CD4-positive, CD25-positive, alpha-beta regulatory T cell (primary cell): ENCODE data around the gene ARL14. TPM values are rescaled to one million over a fixed set of nuclear protein-coding genes. Genes with fewer than 3 reads are reported as not detected.

Experiments used
- ATAC-seq, 2 donors: fragments of 150-1000 bp; cut with Tn5 transposase; one replicate each; pipeline ENCODE4 v1.10.0; 2021; ENCODE audit warnings: low read depth in 2 of 2, moderate number of reproducible peaks in 2 of 2, moderate library complexity in 1 of 2
- DNase-seq, 3 donors: peaks; one replicate each; pipeline versions ENCODE4 v3.0.0 to v3.0.0-alpha.2; 2012 to 2022; ENCODE audit warnings: mixed read lengths in 1 of 3
- H3K27ac ChIP-seq: one replicate; pipeline ENCODE4 v1.7.0; 2013; ENCODE audit warnings: mild to moderate bottlenecking, low read length; ENCODE audit not compliant: insufficient read depth, poor library complexity, severe bottlenecking
- H3K27me3 ChIP-seq: one replicate; pipeline ENCODE4 v1.7.0; 2013; ENCODE audit warnings: low read length; ENCODE audit not compliant: control insufficient read depth, insufficient read depth
- H3K36me3 ChIP-seq: one replicate; pipeline ENCODE4 v1.7.0; 2013; ENCODE audit warnings: mild to moderate bottlenecking, low read length, moderate library complexity; ENCODE audit not compliant: control insufficient read depth, insufficient read depth
- H3K4me1 ChIP-seq: 2 replicates; pipeline ENCODE4 v1.7.0; 2013; ENCODE audit warnings: mild to moderate bottlenecking, low read length; ENCODE audit not compliant: insufficient read depth, control insufficient read depth, poor library complexity, severe bottlenecking
- H3K4me3 ChIP-seq: one replicate; pipeline ENCODE4 v1.7.0; 2013; ENCODE audit warnings: low read depth, mild to moderate bottlenecking, low read length, moderate library complexity
- H3K9me3 ChIP-seq, 2 experiments: 1 replicate in 1 of 2; 2 replicates in 1 of 2; pipeline ENCODE4 v1.7.0; 2013; ENCODE audit warnings: low read length in 2 of 2, mild to moderate bottlenecking in 1 of 2, moderate library complexity in 1 of 2; ENCODE audit not compliant: control insufficient read depth in 2 of 2
- H3K27ac Mint-ChIP-seq, 3 donors: one replicate each; pipeline ENCODE4 v1.8.0; 2020 to 2022; ENCODE audit warnings: mild to moderate bottlenecking in 3 of 3, mixed read lengths in 3 of 3, moderate library complexity in 2 of 3
- H3K27me3 Mint-ChIP-seq: one replicate; pipeline ENCODE4 v1.8.0; 2022; ENCODE audit warnings: mild to moderate bottlenecking, mixed read lengths
- H3K36me3 Mint-ChIP-seq: one replicate; pipeline ENCODE4 v1.8.0; 2020; ENCODE audit warnings: mixed read lengths
- H3K4me1 Mint-ChIP-seq, 4 donors: one replicate each; pipeline ENCODE4 v1.8.0; 2020 to 2022; ENCODE audit warnings: mixed read lengths in 4 of 4, mild to moderate bottlenecking in 1 of 4
- H3K4me3 Mint-ChIP-seq, 4 donors: one replicate each; pipeline ENCODE4 v1.8.0; 2020 to 2022; ENCODE audit warnings: mild to moderate bottlenecking in 4 of 4, mixed read lengths in 4 of 4, moderate library complexity in 3 of 4
- H3K9me3 Mint-ChIP-seq, 7 donors: one replicate each; pipeline ENCODE4 v1.8.0; 2020 to 2022; ENCODE audit warnings: mixed read lengths in 7 of 7, mild to moderate bottlenecking in 3 of 7, moderate library complexity in 2 of 7
- polyA plus RNA-seq, 4 donors: library from polyadenylated mRNA; unstranded; fragments of 300-500 nt; fragmentation: Illumina TruSeq; gene quantifications; one replicate each; pipeline ENCODE4 v1.2.3, GENCODE V29; 2021
- total RNA-seq: library from RNA; stranded (reverse); gene quantifications from one replicate; pipeline ENCODE4 v1.2.3, GENCODE V29; 2022

Gene ARL14
- total and polyA plus RNA-seq, 5 donors from 2014 or later: not detected

- Histone ChIP-seq H3K27ac (no peak overlapping the region), H3K27me3 (no peaks in the 10 kb centered on the region), H3K4me1 (no peaks in the 10 kb centered on the region), H3K4me3 (no peak overlapping the region), H3K9me3 (no peaks in the 10 kb centered on the region), H3K36me3 (no peaks in the 10 kb centered on the region)
- Mint-ChIP-seq H3K9me3 (no peaks in the 10 kb centered on the region), H3K4me1 (peaks cover 0 to 8% (median under 1%) of the 10 kb centered on the region in 4 donors), H3K36me3 (no peaks in the 10 kb centered on the region), H3K27ac (no peak overlapping the region), H3K27me3 (peaks cover 10% of the 10 kb centered on the region), H3K4me3 (no peak overlapping the region)
- DNase-seq: no peak
- ATAC-seq: no peak
Observed at GRCh38 chr3:160695003-160695402, 18.0 kb downstream of the ARL14 start.

GRCh38 chr3:160695915-160696327 lies 19.0 kb downstream of the ARL14 start:
- peaks cover 0 to 8% (median under 1%) of the 10 kb centered on the region in 4 donors for H3K4me1 Mint-ChIP-seq
- H3K27me3 ChIP-seq: no peaks in the 10 kb centered on the region
- H3K9me3 ChIP-seq: no peaks in the 10 kb centered on the region
- H3K4me1 ChIP-seq: no peaks in the 10 kb centered on the region
- H3K27ac ChIP-seq: no peak overlapping the region
- no peak overlapping the region for H3K4me3 ChIP-seq
- no peaks in the 10 kb centered on the region for H3K9me3 Mint-ChIP-seq
- no peaks in the 10 kb centered on the region for H3K36me3 Mint-ChIP-seq
- ATAC-seq (no peak), DNase-seq (no peak)
- no peak overlapping the region for H3K4me3 Mint-ChIP-seq
- no peak overlapping the region for H3K27ac Mint-ChIP-seq
- peaks cover 18% of the 10 kb centered on the region for H3K27me3 Mint-ChIP-seq
- no peaks in the 10 kb centered on the region for H3K36me3 ChIP-seq

GRCh38 chr3:160697637-160698380 lies 20.8 kb downstream of the ARL14 start:
- Histone ChIP-seq H3K36me3 (no peaks in the 10 kb centered on the region), H3K4me3 (no peak overlapping the region), H3K27ac (no peak overlapping the region), H3K27me3 (no peaks in the 10 kb centered on the region), H3K9me3 (no peaks in the 10 kb centered on the region), H3K4me1 (no peaks in the 10 kb centered on the region)
- H3K27me3 Mint-ChIP-seq: peaks cover 18% of the 10 kb centered on the region
- H3K36me3 Mint-ChIP-seq: no peaks in the 10 kb centered on the region
- no peak overlapping the region for H3K4me3 Mint-ChIP-seq
- H3K4me1 Mint-ChIP-seq: peaks cover 0 to 2% (median 0%) of the 10 kb centered on the region in 4 donors
- no peak for DNase-seq
- H3K27ac Mint-ChIP-seq: no peak overlapping the region
- no peak for ATAC-seq
- H3K9me3 Mint-ChIP-seq: no peaks in the 10 kb centered on the region

- no peaks in the 10 kb centered on the region for H3K27me3 ChIP-seq
- H3K4me1 ChIP-seq: no peaks in the 10 kb centered on the region
- H3K9me3 Mint-ChIP-seq: no peaks in the 10 kb centered on the region
- no peaks in the 10 kb centered on the region for H3K36me3 ChIP-seq
- H3K9me3 ChIP-seq: no peaks in the 10 kb centered on the region
- H3K4me3 ChIP-seq: no peak overlapping the region
- no peak overlapping the region for H3K27ac Mint-ChIP-seq
- H3K27me3 Mint-ChIP-seq: peaks cover 14% of the 10 kb centered on the region
- H3K4me1 Mint-ChIP-seq: no peaks in the 10 kb centered on the region
- DNase-seq (no peak), ATAC-seq (no peak)
- no peak overlapping the region for H3K27ac ChIP-seq
- no peak overlapping the region for H3K4me3 Mint-ChIP-seq
- no peaks in the 10 kb centered on the region for H3K36me3 Mint-ChIP-seq
Observed at GRCh38 chr3:160698599-160699195, 21.7 kb downstream of the ARL14 start.

GRCh38 chr3:160701490-160701889 lies 24.5 kb downstream of the ARL14 start:
- Histone ChIP-seq H3K9me3 (no peaks in the 10 kb centered on the region), H3K27me3 (peaks cover 4% of the 10 kb centered on the region), H3K36me3 (no peaks in the 10 kb centered on the region), H3K27ac (no peak overlapping the region), H3K4me3 (no peak overlapping the region), H3K4me1 (no peaks in the 10 kb centered on the region)
- Mint-ChIP-seq H3K4me3 (no peak overlapping the region), H3K36me3 (no peaks in the 10 kb centered on the region), H3K27me3 (peaks cover 16% of the 10 kb centered on the region), H3K27ac (no peak overlapping the region), H3K9me3 (no peaks in the 10 kb centered on the region), H3K4me1 (no peaks in the 10 kb centered on the region)
- no peak for ATAC-seq
- no peak for DNase-seq

- peaks cover 4% of the 10 kb centered on the region for H3K27me3 ChIP-seq
- Mint-ChIP-seq H3K27me3 (peaks cover 18% of the 10 kb centered on the region), H3K4me3 (no peak overlapping the region), H3K9me3 (no peaks in the 10 kb centered on the region), H3K4me1 (no peaks in the 10 kb centered on the region), H3K27ac (no peak overlapping the region), H3K36me3 (no peaks in the 10 kb centered on the region)
- no peaks in the 10 kb centered on the region for H3K36me3 ChIP-seq
- H3K4me1 ChIP-seq: no peaks in the 10 kb centered on the region
- no peak for ATAC-seq
- no peak overlapping the region for H3K27ac ChIP-seq
- H3K9me3 ChIP-seq: no peaks in the 10 kb centered on the region
- no peak for DNase-seq
- H3K4me3 ChIP-seq: no peak overlapping the region
Observed at GRCh38 chr3:160702290-160702689, 25.3 kb downstream of the ARL14 start.

GRCh38 chr3:160703974-160704373 lies 27.0 kb downstream of the ARL14 start:
- Mint-ChIP-seq H3K27me3 (peaks cover 27% of the 10 kb centered on the region), H3K9me3 (no peaks in the 10 kb centered on the region), H3K4me1 (no peaks in the 10 kb centered on the region), H3K27ac (no peak overlapping the region), H3K36me3 (no peaks in the 10 kb centered on the region), H3K4me3 (no peak overlapping the region)
- no peaks in the 10 kb centered on the region for H3K36me3 ChIP-seq
- peaks cover 11% of the 10 kb centered on the region for H3K27me3 ChIP-seq
- H3K9me3 ChIP-seq: no peaks in the 10 kb centered on the region
- H3K4me1 ChIP-seq: no peaks in the 10 kb centered on the region
- DNase-seq: no peak
- H3K4me3 ChIP-seq: no peak overlapping the region
- no peak for ATAC-seq
- H3K27ac ChIP-seq: no peak overlapping the region
